ENCODE measurements around the gene ATP5PO.

- TF ChIP-seq CTCF (conservative IDR thresholded peaks at IDR 0.05 in 1 of 2, IDR thresholded peaks at IDR 0.05 in 1 of 2; ENCODE audit: extremely low read depth in 1 of 2, insufficient read depth in 1 of 2, low read depth in 1 of 2, low read length in 2 of 2) (no peak), EZH2 (IDR thresholded peaks at IDR 0.05; ENCODE audit: borderline replicate concordance, low read length) (no peak)
These were observed 32.7 kb upstream of the ATP5PO start for GRCh38 chr21:33948096-33948950.
